Ectodermal cell (in vitro differentiated cells): Measurements from ENCODE around the gene RTN1.
"Not testable (repeated sequence)": the region's sequence is repeated elsewhere in the genome, so short reads cannot be mapped to it uniquely, and the experiment has no call there.

ENCODE experiments used
- H3K27ac ChIP-seq: 2 replicates; pipeline ENCODE4 v1.7.0; 2013; ENCODE audit warnings: mild to moderate bottlenecking, low read depth, low read length; ENCODE audit not compliant: insufficient read depth, poor library complexity, severe bottlenecking
- H3K27me3 ChIP-seq: 2 replicates; pipeline ENCODE4 v1.7.0; 2013; ENCODE audit warnings: mild to moderate bottlenecking, low read length; ENCODE audit not compliant: insufficient read depth, control insufficient read depth, poor library complexity, severe bottlenecking
- H3K36me3 ChIP-seq: one replicate; pipeline ENCODE4 v1.7.0; 2013; ENCODE audit warnings: low read length; ENCODE audit not compliant: control insufficient read depth, insufficient read depth
- H3K4me1 ChIP-seq: one replicate; pipeline ENCODE4 v1.7.0; 2013; ENCODE audit warnings: low read length; ENCODE audit not compliant: control insufficient read depth, insufficient read depth
- H3K4me3 ChIP-seq: 2 replicates; pipeline ENCODE4 v1.7.0; 2013; ENCODE audit warnings: low read depth, low read length, control low read depth; ENCODE audit not compliant: insufficient read depth
- H3K9me3 ChIP-seq: 2 replicates; pipeline ENCODE4 v1.7.0; 2013; ENCODE audit warnings: mild to moderate bottlenecking, low read length, moderate library complexity; ENCODE audit not compliant: control insufficient read depth
- WGBS, 2 experiments: methylation state at CpG; one replicate each; pipeline ENCODE4 v1.1.7; 2013; ENCODE audit warnings: missing lambda C conversion rate in 2 of 2; 5-methylcytosine and 5-hydroxymethylcytosine counted together

The RTN1 gene

DNA sequence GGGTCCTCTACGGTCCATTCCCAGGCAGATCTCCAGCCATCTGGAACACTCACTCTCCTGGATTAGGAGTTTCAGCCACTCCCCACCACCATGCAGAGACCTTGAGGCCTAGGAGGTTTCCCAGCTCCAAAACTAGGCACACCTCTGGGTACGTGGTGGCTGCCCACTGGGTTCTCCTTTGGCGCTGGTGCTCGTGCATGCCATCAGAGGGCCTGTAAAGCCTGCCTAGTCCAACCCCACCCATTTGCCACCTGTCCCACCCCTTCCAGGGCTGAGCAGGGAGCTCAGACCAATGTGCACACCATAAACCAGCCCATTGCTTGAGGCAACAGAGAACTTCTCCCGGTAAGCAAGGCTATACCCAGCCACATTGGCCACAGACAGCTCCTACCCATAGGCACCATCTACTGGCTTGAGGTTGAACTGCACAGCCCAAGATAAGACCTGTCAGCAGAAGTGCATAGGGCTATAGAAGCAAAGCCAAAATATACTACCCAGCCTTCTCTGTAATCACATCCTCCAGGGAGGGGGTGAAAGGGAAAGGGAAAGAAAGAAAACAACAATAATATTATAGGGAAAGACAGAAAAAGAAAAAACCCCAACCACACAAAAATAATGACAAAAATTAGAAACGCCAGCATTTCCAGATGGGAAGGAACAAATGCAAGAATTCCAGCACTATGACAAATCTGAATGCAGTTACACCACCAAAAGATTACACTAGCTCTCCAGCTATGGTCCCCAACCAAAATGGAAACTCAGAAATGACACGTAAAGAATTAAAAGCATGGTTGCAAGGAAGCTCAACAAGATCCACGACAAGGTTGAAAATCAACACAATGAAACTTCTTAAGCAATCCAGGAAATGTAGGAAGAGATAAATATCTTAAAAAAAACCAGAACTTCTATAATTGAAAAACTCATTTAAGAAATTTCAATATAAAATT lies 182.1 kb downstream of the RTN1 start:
- no peak overlapping the region for H3K27ac ChIP-seq
- H3K27me3 ChIP-seq = no peaks in the 10 kb centered on the region
- H3K36me3 ChIP-seq = no peaks in the 10 kb centered on the region
- H3K4me3 ChIP-seq = no peak overlapping the region
- WGBS, 2 experiments = 84% methylated on average over 8 of the region's 8 CpGs
- no peaks in the 10 kb centered on the region for H3K9me3 ChIP-seq
- H3K4me1 ChIP-seq = no peaks in the 10 kb centered on the region

DNA sequence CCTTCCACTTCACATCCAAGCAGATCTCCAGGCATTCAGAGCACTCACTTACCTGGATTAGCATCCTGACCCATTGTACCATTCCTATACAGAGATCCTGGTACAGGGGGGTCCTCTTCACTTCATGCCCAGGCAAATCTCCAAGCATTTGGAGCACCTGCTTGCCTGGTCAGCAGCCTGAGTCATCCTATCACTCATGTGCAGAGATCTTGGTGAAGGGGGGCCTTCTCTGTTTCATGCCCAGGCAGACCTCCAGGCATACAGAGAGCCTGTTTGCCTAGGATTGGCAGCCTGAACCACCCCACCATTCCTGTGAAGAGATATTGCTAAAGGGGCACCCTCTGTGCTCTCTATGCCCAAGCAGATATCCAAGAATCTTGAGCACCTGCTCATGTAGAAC lies 182.9 kb downstream of the RTN1 start:
- no peak overlapping the region for H3K4me3 ChIP-seq

DNA sequence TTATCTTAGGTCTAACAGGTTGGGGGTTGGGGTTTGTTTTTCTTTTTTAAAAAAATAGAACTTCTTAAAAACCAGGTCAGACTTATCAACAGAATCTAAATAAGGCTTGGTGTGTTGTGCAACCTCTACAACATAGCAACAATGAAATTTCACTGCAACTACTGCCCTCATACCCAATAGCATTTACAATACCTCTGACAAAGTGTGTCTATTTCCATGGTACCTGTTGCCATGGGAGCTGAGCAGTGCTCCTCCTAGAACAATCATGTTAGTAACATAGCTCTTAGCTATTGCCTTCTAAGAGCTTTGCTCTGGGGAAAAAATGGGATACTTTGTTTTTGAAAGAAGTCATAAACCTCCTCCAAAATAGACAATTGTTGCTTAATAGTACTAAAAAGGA lies 190.7 kb downstream of the RTN1 start:
- Histone ChIP-seq H3K9me3 (no peaks in the 10 kb centered on the region), H3K4me1 (peaks cover 12% of the 10 kb centered on the region), H3K36me3 (no peaks in the 10 kb centered on the region), H3K27ac (no peak overlapping the region), H3K27me3 (no peaks in the 10 kb centered on the region), H3K4me3 (no peak overlapping the region)

More for the DNA sequence above, 182.9 kb downstream of the RTN1 start:
- Histone ChIP-seq H3K4me1 (no peaks in the 10 kb centered on the region), H3K36me3 (no peaks in the 10 kb centered on the region), H3K9me3 (no peaks in the 10 kb centered on the region), H3K27ac (no peak overlapping the region), H3K27me3 (no peaks in the 10 kb centered on the region)

DNA sequence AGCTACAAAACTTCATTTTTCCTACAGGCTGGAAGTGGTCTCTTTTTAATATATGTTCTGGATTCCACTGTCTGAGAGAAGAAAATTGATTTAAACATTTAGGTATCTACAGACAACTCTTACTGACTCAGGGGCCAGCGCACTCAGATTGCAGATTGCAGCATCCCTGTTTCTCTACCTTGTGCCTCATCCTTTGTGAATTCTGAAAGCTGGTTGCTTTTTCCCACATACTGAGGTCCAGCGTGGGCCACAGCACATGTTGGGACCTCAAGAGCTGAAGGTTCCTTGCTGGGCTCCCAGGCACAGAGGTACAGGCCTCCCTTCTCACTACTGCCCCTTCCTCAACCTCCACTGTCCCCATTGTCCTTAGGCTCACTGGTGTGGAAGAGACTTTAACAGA lies 192.2 kb downstream of the RTN1 start:
- Histone ChIP-seq H3K4me1 (peaks cover 12% of the 10 kb centered on the region), H3K27me3 (no peaks in the 10 kb centered on the region), H3K4me3 (no peak overlapping the region), H3K27ac (no peak overlapping the region), H3K36me3 (no peaks in the 10 kb centered on the region), H3K9me3 (no peaks in the 10 kb centered on the region)
- 93 to 95% methylated on average over 2 of the region's 2 CpGs for WGBS, 2 experiments

DNA sequence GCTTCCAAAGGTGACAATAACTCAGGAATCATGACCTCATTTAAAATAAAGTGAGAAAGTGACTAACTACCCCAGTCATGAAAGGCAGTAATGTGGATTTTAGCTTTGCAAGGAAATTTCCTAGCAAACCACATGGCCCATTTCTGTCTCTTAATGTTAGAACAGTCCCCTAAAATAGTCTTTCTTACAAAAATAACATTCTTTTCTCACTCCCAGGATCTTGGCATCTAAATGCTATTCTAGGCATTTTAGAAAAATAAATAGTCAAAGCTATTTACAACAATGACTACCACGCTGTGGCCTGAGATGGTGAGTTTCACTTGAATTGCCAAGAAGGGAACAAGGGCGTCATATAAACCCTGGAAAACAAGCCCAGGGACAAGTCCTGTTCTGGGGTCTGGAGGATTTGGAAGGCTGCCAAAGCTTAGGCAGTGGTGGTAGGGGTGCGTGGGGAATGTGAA lies 192.8 kb downstream of the RTN1 start:
- H3K4me3 ChIP-seq = no peak overlapping the region
- no peaks in the 10 kb centered on the region for H3K27me3 ChIP-seq
- WGBS, 2 experiments = 92% methylated on average over 3 of the region's 3 CpGs
- H3K36me3 ChIP-seq = no peaks in the 10 kb centered on the region
- H3K4me1 ChIP-seq = peaks cover 12% of the 10 kb centered on the region
- H3K27ac ChIP-seq = no peak overlapping the region
- H3K9me3 ChIP-seq = no peaks in the 10 kb centered on the region

DNA sequence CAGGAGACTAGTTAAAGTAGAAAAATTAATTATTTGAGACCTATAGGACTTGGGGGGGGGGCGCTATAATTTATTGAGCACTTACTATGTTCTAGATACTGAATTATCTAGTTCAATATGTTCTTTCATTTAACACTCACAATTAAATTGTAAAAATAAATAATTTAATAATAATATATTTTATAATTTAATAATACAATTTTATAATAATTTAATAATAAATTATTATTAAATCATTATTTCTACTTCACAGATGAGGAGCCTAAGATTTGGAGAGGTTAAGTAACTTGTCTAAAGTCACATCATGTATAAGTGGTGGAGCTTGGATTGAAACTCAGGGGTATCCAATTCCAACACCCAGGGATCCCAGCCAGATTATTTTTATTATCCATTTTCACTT lies 195.2 kb downstream of the RTN1 start:
- no peaks in the 10 kb centered on the region for H3K36me3 ChIP-seq
- no peaks in the 10 kb centered on the region for H3K27me3 ChIP-seq
- no peak overlapping the region for H3K4me3 ChIP-seq
- no peaks in the 10 kb centered on the region for H3K9me3 ChIP-seq
- no peak overlapping the region for H3K27ac ChIP-seq
- no CpG with 5 or more reads among the region's 1 CpG for WGBS, 2 experiments
- H3K4me1 ChIP-seq = peaks cover 12% of the 10 kb centered on the region

DNA sequence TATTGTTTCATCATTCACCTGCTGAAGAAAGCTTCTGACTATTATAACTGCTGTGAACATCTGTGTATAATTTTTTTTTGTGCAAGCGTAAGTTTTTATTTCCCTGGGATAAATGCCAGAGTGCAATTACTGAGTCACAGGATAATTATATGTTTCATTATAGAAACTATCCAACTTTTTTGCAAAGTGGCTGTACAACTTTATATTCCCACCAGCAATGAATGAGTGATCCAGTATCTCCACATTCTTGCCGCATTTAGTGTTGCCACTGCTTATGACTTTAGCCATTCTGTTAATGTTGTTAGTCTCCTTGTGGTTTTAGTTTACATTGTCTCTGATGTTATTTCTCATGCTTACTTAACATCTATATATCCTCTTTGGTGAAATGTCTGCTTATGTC lies 205.8 kb downstream of the RTN1 start:
- Histone ChIP-seq H3K4me3 (no peak overlapping the region), H3K27ac (no peak overlapping the region), H3K36me3 (no peaks in the 10 kb centered on the region), H3K9me3 (no peaks in the 10 kb centered on the region), H3K4me1 (no peaks in the 10 kb centered on the region), H3K27me3 (no peaks in the 10 kb centered on the region)
- WGBS, 2 experiments = 94% methylated on average over 2 of the region's 2 CpGs; no CpG with 5 or more reads in 1 of the 2 experiments

DNA sequence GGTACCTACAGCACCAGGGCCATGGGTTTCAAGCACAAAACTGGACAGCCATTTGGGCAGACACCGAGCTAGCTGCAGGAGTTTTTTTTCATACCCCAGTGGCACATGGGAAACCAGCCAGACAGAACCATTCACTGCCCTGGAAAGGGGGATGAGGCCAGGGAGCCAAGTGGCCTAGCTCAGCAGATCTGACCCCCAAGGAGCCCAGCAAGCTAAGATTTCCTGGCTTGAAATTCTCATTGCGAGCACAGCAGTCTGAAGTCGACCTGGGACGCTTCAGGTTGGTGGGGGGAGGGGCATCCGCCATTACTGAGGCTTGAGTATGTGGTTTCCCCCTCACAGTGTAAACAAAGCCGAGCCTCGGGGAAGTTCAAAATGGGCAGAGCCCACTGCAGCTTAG lies 212.8 kb downstream of the RTN1 start:
- Histone ChIP-seq H3K36me3 (no peaks in the 10 kb centered on the region), H3K4me1 (no peaks in the 10 kb centered on the region), H3K27me3 (no peaks in the 10 kb centered on the region), H3K4me3 (no peak overlapping the region), H3K27ac (no peak overlapping the region), H3K9me3 (no peaks in the 10 kb centered on the region)
- 85 to 87% methylated on average over 7 of the region's 7 CpGs for WGBS, 2 experiments

DNA sequence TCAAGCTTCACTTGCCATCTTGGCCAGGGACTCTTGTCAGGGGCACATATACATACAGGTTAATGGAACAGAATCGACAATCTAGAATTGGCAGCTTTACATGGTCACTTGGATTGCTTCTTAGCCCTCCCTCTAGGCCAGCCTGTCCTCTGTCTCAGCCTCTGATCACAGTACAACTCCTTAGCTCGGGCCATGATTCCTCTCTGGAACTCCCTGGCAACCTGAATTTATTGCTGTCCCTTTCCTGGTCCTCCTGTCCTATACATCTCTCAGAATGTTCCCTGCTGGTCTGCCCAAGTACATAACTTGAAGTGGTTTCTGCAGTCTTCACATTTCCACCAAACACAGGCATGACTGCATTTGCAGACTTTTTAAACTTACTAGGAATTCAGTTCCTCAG lies 214.1 kb downstream of the RTN1 start:
- H3K27ac ChIP-seq = no peak overlapping the region
- no peaks in the 10 kb centered on the region for H3K27me3 ChIP-seq
- whole genome bisulfite sequencing, 2 experiments = 89 to 94% methylated on average over 2 of the region's 2 CpGs
- H3K4me3 ChIP-seq = no peak overlapping the region
- no peaks in the 10 kb centered on the region for H3K9me3 ChIP-seq
- no peaks in the 10 kb centered on the region for H3K36me3 ChIP-seq
- no peaks in the 10 kb centered on the region for H3K4me1 ChIP-seq

DNA sequence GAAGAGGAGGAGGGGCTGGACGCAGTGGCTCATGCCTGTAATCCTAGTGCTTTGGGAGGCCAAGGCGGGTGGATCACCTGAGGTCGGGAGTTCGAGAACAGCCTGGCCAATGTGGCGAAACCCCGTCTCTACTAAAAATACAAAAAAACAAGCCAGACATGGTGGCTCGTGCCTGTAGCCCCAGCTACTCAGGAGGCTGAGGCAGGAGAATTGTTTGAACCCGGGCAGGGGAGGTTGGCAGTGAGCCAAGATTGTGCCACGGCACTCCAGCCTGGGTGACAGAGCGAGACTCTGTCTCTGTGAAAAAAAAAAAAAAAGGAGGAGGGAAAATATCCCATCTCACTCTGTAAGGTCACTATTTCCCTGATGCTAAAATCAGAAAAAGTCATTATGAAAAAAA lies 216.4 kb downstream of the RTN1 start:
- not testable (repeated sequence) for H3K4me1 ChIP-seq, H3K27me3 ChIP-seq, H3K36me3 ChIP-seq, H3K27ac ChIP-seq, H3K4me3 ChIP-seq, H3K9me3 ChIP-seq
- 90 to 93% methylated on average over 10 of the region's 10 CpGs for WGBS, 2 experiments
